ENCODE data around the gene IFT81.
A peak's percentile ranks its signal among the peaks of the same experiment; 100 is the strongest.

The IFT81 gene

DNA sequence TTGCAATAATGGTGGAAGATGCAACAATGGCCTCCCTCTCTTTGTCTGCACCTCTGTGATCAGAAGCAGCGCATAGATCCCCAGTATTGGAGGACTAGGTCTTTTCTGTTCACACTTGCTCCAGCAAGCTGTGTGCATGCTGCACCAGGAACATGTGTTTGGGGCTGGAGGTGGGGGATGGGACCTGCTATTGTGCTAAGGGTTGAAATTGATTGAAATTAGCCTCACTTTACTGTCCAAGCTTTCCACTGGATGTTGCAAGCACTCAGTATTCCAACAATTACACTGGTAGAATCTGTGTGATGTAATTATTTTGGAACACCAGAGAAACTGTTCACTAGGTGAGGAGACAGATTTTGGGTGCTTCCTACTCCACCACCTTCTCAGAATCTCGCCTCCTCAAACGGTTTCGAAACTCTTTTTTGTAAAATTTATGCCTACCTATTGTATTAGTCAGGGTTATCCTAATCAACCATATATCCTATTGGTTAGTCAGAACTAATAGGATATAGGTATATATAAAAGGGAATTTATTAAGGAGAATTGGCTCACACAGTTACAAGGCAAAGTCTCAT lies 35.6 kb downstream of the IFT81 start:
- no peak for DNase-seq

DNA sequence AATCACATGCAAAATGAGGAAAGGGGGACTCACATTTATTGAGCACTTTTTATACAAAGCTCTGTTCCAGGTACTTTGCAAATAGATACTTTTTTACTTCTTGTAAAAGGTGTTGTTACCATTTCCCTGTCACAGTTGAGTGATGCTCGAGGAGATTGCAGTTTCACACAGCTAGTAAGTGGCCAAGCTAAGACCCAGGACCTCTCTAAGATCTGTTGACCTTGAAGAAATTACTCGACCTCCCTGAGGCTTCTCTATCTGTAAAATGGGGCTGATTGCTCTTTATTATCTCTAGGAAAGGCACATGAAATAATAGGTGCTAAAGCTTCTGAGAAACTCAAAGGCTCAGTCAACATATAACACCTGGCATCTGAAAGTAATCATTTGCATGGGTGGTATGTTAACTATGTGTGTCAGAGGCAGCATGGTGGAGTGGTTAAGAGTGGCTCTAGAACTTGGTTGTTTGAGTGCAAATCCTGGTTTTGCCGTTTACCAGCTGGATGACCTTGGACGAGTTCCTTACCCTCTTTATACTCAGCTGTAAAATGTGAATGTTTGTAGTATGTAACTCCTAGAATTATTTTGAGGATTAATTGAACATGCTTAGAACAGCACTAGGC lies 41.5 kb downstream of the IFT81 start:
- DNase-seq: no peak

DNA sequence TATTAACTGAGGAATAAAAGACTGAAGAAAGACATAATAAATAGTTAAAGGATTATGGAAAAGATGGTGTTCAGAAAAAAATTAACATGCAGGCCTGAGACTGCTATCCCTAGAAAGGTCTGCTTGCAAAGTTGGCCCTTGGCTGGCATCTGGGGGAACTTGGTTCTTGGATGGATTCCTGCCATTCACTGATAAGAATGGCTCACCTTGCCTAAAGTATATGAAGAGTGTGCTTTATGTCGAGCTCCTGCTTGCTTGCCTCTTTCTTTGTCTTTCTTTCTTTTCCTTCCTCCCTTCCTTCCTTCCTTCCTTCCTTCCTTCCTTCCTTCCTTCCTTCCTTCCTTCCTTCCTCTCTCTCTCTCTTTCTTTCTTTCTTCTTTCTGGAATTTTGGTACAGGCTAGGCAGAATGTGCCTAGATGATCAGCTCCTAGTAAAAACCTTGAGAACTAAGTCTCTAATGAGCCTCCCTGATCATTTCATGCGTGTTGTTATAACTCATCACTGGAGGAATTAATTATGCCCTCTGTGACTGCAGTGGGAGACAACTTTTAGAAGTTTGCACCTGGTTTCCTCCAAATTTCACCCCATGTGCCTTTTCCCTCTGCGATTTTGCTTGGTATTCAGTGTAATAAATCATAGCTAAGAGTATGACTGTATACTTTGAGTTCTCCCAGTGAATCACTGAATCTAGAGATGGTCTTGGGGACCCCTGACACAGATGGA lies 44.7 kb downstream of the IFT81 start:
- no peak for DNase-seq

DNA sequence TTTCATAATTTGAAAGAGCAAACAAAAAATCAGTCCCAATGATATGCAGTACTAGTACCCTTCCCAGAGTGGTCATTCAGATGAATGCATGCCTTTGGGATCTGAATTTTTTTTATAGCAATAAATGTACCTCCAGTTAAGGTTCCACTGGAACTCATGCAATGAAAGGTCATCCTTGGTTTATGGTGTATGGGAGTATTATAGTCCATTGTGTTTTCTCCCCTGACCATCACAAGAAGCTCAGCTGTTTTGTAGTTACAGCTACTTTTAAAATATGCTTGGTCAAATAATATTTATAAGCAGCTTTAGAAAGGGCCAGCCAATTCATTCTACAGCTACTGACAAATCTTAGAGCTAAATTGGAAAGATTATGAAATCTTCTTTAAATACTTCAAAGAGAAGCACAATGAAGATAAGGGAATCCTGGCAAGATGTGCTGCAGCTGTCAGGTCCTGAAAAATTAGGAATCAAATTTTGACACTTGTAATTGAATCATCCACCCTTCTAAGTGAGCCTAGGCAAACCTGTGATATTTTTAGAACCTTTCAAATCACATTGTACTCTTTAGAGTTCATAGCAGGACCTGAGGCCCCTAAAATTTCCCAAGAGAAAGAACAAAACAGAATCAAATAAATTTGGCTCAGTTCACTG lies 46.5 kb downstream of the IFT81 start:
- no peak for DNase-seq

DNA sequence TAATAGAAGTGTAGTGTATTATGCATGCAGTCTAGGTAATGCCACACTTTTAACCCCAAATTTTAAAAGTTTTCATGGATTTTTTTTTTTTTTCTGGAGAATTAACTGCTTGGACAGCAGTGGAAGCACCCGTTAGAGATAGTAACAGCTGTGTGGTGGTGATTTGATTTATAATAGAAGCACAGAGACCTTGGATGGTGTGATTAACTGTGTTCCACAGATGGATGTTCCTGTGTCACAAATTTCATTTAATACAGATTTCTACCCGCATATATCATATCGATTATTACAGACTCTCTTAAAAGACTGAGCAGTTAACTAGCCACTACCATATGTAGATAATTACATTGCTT lies 47.0 kb downstream of the IFT81 start:
- DNase-seq: no peak

DNA sequence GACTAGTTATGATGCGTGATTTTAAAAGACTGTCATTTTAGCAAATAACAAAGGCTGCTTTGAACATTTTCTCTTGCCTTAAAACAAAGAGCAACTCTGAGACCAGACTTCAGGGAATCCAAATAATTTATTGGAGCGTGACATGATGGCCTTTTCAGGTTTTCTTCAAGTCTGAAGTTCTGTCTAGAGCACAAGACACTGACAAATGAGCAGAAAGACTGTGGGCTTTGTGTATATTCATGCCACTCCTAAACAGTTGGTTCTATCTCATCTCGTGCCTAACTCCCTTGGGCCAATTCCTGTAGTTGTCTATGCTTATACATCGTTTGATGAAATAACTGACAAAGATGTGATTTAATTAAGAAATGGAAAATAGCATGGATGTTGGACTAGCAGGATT lies 47.5 kb downstream of the IFT81 start:
- DNase-seq: no peak

DNA sequence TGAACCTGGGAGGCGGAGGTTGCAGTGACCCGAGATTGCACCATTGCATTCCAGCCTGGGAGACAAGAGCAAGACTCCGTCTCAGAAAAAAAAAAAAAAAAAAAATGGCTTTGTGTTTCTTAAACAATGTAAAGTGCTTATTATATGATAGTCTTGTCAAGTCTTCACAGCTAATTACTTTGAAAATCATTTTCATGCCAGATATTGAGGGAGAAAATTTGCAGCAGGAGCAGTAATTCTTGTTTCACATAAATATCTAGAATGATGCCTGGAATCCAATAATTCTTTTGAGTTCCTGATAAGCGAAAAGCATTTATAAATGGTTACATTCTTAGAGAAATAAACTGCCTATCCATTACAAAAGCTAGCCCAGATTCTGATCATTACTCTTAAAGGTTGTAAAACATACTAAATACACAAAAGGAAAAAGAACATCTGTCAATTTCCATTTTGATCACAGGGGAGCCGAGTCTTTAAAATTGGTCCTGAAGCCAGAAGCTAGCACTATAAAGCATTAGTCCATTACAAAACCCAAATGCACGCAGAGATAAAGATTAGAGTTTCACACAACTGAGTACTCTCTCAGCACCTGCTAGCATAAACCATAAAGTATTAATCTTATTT lies 50.3 kb downstream of the IFT81 start:
- DNase-seq: no peak

DNA sequence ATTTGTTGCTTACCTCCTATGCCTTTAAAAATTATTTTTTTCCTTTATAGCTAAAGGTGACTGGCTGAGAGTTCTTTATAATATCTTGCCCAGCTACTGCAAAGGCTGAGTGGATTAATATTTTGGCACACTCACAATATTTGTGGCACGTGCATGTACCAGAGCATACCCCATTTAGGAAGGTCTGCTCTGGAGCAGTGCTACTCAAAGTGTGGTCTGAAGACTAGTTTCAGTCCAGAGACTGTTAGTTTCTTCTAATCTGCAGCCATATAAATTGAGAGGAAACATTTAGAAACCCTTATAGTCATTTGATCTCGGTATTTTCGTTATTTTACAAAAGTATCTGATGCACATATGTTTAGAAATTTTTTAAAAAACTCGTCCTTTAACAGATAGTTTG lies 51.0 kb downstream of the IFT81 start:
- no peak for DNase-seq

DNA sequence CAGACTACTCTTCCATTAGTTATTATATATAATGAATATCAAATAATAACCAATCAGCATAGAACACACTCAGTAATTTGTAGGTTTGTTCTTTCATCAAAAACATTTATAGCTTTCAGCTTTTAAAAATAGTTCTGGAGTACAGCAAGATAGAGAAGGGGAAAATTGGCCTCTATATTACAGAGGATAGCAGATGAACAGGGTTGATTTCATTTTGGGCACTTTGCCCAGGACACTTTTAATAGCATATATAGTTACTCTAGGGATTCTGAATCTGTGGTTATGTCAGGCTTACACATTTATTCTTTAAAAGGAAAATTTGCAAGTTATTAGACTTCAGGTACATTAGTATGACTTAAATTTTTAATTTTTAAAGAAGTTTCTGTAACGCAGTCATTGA lies 52.6 kb downstream of the IFT81 start:
- no peak for DNase-seq

DNA sequence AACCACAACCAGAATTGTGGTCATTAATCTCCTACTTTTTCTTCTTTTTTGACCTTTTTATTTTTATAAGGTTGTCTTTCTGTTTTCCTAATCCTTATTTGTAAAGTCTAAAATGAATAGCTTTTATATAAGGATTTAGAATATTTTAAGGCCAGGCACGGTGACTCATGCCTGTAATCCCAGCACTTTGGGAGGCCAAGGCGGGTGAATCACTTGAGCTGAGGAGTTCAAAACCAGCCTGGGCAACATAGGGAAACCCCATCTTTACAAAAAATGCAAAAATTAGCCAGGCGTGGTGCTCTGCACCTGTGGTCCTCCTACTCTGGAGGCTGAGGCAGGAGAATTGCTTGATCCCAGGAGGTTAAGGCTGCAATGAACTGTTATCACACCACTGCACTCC lies 55.1 kb downstream of the IFT81 start:
- no peak for DNase-seq

DNA sequence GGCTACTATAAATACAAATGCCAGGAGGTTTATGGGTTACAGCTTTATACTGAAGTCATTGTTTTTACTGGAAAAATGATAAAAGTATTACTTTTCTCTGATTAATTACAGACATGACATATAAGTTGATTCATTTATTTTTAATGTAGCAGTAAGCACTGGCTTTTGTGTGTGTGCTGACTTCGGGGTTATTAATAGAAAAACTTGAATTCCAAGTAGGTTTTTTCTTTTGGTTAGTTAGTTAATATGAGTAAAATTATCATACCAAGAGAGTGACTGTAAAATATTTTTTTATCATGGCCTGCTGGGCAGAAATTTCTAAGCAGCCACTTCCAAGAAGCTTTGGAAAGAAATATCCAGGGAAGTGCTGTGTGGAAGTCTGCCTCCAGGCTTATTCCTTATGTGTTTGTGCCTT lies 56.4 kb downstream of the IFT81 start:
- DNase-seq: no peak

DNA sequence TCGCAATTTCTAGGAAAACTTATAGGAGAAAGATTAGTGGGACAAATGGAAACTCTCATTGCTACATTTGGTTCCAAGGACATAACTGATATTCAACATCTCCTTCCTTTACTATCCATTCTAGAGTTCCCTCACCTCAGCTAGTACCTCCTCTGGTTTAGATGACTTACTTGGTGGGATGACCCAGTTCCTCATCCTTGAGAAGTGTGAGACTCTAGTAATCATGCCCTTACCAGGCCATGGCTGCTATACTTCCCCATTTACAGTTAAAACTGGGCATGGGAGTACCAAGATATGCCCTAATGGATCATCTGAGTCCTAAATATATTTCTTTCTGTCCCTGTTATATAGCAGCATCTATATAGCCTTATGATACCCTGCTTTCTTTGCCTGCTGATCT lies 58.1 kb downstream of the IFT81 start:
- no peak for DNase-seq

DNA sequence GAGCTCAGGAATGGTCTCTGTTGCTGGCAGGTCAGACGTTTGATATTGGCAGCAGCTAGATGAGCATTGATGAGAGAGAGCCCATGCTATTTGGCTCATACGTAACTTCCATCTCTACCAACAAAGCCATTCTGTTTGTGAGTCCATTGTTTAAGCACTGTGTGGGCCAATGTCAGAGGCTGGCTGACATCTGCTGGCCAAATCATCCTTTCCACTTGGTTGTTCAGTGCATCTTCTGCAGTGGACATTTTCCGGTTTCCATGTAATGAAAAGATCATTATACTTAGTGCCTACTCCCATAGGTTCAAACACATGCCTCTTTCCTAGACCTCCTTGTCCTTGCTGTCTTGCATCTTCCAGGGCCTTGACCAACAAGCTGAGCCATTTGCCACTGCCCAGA lies 59.2 kb downstream of the IFT81 start:
- DNase-seq: no peak

DNA sequence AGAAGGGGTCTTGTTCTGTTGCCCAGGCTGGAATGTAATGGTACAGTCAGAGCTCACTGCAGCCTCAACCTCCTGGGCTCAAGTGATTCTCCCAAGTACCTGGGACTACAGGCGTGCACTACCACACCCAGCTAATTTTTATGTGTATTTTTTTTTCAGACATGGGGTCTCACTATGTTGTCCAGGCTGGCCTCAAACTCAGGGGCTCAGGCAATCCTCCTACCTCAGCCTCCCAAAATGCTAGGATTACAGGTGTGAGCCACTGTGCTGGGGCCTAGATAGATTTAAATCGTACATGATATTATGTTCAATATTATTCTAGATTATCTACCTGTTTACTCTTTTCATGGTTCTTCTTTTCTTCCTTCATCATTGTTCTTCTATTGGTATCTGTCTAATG lies 61.5 kb downstream of the IFT81 start:
- DNase-seq: no peak

DNA sequence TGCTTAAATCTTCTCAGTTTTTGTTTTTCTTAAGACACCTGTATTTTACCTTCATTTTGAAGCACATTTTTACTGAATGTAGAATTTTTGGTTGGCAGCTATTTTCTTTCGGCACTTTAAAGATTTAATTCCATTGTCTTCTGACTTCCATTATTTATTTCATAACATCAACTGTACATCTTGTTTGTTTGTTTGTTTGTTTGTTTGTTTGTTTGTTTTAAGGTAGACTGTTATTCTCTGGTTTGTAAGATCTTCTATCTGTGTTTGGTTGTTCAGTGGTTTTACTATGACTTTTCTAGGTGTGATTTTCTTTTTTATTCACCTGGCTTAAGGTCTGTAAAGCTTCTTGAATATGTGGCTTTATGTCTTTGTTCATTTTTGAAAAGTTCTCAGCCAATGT lies 61.9 kb downstream of the IFT81 start:
- DNase-seq: no peak

DNA sequence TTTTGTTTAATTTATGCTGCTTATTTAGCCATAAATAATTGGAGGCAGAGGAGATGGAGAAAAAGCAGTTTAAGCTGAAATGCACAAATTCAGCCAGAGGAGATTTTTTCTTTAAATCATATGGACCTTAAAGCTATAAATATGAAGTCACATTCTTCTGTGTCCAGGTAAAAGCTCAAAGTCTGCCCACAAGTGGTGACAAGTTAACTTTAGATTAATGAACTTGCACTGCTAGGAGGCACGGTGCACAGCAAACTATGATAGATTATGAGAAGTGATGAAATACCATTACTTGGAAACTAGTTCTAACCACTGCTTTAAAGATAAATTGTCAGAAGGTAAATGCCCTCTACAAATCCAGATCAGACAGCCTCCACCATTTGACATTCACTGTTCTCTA lies 69.0 kb downstream of the IFT81 start:
- no peak for DNase-seq

DNA sequence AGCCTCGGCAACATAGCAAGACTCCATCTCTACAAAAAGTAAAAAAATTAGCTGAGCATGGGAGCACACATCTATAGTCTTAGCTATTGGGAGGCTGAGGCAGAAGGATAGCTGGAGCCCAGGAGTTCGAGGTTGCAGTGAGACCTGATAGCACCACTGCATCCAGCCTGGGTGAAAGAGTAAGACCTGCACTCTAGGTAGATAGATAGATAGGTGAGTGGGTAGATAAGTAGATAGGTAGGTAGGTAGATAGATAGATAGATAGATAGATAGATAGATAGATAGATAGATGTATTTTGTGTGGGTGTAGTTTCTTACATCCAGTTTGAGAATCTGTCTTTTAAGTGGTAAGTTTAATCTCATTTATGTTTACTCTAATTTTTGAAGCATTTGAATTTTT lies 72.8 kb downstream of the IFT81 start:
- DNase-seq: no peak

DNA sequence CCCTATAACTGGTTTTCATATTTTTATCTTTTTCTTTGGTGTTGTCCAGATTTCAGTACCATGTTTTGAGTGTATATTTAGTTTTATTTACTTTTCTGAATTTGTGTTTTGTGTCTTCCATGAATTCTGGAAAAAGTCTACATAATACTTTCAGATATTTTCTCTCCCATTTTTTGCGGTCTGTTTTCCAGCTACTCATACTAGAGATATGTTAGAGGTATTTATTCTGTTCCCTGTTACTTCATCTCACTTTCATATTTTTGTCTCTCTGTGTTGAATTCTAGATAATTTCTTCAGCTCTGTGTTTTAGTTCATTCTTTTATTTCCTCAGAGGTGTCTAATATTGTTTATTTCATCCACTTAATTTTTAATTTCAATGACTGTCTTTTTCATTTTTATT lies 74.2 kb downstream of the IFT81 start:
- DNase-seq: no peak

DNA sequence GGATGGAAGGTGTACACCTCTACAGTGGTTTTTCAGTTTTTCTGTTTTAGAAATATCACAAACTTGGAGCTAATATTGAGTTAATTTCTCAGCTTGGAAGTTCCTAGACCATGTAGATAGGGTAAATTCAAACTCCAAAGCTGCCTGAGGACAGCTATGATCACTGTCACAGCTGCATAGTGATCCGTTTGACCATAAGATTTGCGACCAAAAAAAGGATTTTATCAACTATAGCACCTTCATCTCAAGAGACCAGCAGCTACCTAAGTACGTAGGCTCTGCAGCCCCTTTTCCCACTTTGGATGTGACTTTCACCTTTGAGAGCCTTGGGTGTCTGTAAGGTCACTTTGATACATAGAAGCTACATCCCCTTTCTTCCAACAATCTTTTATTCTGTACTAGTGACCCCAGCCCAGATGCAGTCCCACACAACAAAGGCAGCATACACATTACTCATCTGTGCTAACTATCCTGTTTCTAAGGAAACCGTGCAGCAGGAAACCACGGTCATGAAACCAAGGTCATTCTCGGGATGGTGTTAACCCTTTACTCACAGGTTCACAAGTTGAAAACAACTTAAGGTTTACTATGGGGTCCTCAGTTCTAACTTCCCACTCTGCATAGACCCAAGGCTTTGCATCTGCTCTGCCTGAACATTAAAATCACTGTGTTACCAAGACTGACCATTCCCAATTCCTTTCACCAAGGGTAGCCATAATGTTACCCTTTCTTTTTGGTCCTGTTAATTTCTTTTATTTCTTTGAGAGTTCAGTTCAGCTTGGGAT lies 75.4 kb downstream of the IFT81 start:
- DNase-seq: peak in 1 of 2 experiments; percentile 23

DNA sequence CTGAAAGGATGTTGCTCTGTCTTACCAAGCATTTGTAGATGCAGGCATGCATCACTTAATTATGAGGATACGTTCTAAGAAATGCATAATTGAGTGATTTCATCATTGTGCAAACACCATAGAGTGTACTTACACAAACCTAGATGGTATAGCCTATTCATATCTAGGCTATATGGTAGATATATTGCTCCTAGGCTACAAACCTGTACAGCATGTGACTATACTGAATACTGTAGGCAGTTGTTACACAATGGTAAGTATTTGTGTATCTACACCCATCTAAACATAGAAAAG lies 75.9 kb downstream of the IFT81 start:
- no peak for DNase-seq

DNA sequence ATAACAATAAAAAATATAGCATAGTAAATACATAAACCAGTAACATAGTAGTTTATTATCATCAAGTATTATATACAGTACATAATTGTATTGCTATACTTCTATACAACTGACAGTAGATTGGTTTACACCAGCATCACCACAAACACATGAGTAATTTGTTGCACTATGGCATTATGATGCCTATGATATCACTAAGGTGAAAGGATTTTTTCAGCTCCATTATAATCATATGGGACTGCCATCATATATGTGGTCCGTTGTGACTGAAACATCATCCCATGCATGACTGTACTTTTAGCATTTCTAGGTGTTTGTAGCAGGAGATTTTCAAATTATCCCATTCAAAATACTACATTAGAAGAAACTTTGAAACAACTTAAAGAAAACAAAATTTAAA lies 77.8 kb downstream of the IFT81 start:
- no peak for DNase-seq

DNA sequence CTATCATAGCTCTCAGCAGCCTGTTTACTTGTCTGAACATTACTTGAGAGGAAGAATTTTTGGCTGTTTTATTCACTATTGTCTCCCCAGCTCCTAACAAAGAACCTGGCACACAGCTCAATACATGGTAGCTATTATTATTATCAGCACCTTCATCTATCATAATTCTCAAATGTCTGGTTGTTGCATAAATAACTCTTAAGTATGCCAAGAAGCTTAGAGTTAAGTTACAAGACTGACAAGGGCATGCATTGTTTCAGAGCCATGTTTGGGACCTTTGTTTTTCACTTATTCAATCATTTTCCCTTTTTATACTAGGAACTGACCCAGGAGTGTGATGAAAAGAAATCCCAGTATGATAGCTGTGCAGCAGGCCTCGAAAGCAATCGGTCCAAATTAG lies 79.4 kb downstream of the IFT81 start:
- DNase-seq: no peak

DNA sequence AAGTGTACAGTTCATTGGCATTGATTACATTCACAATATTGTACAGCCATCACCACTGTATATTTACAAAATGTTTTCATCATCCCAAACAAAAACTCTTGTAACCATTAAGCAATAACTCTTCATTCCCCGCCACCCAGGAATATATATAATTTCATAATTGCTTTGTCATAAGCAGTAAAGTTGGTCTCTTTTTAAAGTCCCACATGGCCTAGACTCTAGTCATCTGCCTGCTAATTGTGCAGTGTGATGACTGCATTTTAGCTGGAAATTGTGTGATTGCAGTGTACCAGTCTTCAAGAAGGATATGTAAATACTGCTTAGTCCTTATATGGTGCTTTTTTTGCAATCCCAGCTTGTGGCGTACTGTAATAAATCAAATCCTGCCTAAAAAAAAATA lies 81.8 kb downstream of the IFT81 start:
- no peak for DNase-seq
